Uterus (tissue), 2 donors: ENCODE results near the gene TTLL6.

Source experiments
- CTCF ChIP-seq, 4 experiments: fragments of 200-600 bp in 2 of 4; fragments of 450-650 bp in 2 of 4; sonication (generic) in 2 of 4; IDR thresholded peaks; one replicate each; pipeline ENCODE4 v1.5.1; 2016 to 2019; ENCODE audit warnings: antibody characterized with exemption in 4 of 4, mild to moderate bottlenecking in 2 of 4, moderate library complexity in 1 of 4
- POLR2A ChIP-seq, 2 donors: fragments of 450-650 bp; IDR thresholded peaks; one replicate each; pipeline ENCODE4 v1.6.1; 2016; ENCODE audit warnings: antibody characterized with exemption in 2 of 2, mild to moderate bottlenecking in 1 of 2, moderate library complexity in 1 of 2

GRCh38 chr17:48724251-48725003 lies 92.6 kb downstream of the TTLL6 start:
- peak; percentile 62 to 73 (median 72) for TF ChIP-seq CTCF (IDR thresholded peaks at IDR 0.05)
- no peak for TF ChIP-seq POLR2A (IDR thresholded peaks at IDR 0.05)
